H1 (cell line): ENCODE data around the gene EML4. TPM values are rescaled to one million over a fixed set of nuclear protein-coding genes. Genes with fewer than 3 reads are reported as not detected.

Source experiments
- CTCF ChIA-PET: fragments of 300-600 bp; sonication (Branson Sonifier 250); formaldehyde crosslinking; loops from one replicate; lab custom pipeline; 2021; ENCODE audit not compliant: partially characterized antibody; lab: Charles Lee
- POLR2A ChIA-PET: fragments of 300-600 bp; sonication (Branson Sonifier 250); formaldehyde crosslinking; loops from one replicate; lab custom pipeline; 2021; ENCODE audit warnings: inconsistent platforms; ENCODE audit not compliant: partially characterized antibody; lab: Charles Lee
- DNase-seq, 2 experiments: peaks; one replicate each; pipeline versions ENCODE4 v3.0.0 to v3.0.0-alpha.2; 2010 to 2022; ENCODE audit warnings: low spot score in 2 of 2, low read depth in 1 of 2, mixed read lengths in 1 of 2
- FAIRE-seq: peaks from 2 replicates; lab custom pipeline; 2011; peaks lifted over from hg19 to GRCh38; lab: Jason Lieb, UNC
- H2AFZ ChIP-seq: 2 replicates; pipeline ENCODE4 v1.8.1; 2012; ENCODE audit warnings: low read length, inconsistent platforms
- H2AK5ac ChIP-seq: 2 replicates; pipeline ENCODE4 v1.6.1; 2013; ENCODE audit warnings: low read depth, low read length
- H2BK120ac ChIP-seq: replicated peaks from 2 replicates; pipeline ENCODE3; 2013; ENCODE audit warnings: low read depth, low read length, inconsistent platforms
- H2BK12ac ChIP-seq: 2 replicates; pipeline ENCODE4 v1.6.1; 2013; ENCODE audit warnings: low read depth, low read length
- H2BK15ac ChIP-seq: 2 replicates; pipeline ENCODE4 v1.6.1; 2013; ENCODE audit warnings: low read length
- H2BK20ac ChIP-seq: 2 replicates; pipeline ENCODE4 v1.6.1; 2013; ENCODE audit warnings: low read length
- H2BK5ac ChIP-seq: 2 replicates; pipeline ENCODE4 v1.6.1; 2013; ENCODE audit warnings: low read depth, low read length
- H3K14ac ChIP-seq: 2 replicates; pipeline ENCODE4 v1.6.1; 2013; ENCODE audit warnings: inconsistent platforms; ENCODE audit not compliant: insufficient read length
- H3K18ac ChIP-seq: 2 replicates; pipeline ENCODE4 v1.6.1; 2013; ENCODE audit warnings: low read length; ENCODE audit errors: extremely low read depth
- H3K23ac ChIP-seq: 2 replicates; pipeline ENCODE4 v1.6.1; 2013; ENCODE audit warnings: inconsistent platforms; ENCODE audit not compliant: insufficient read length
- H3K23me2 ChIP-seq: 2 replicates; pipeline ENCODE4 v1.6.1; 2013; ENCODE audit warnings: low read depth, low read length
- H3K27ac ChIP-seq: 2 replicates; pipeline ENCODE4 v1.6.1; 2011; ENCODE audit warnings: low read depth, low read length, inconsistent platforms
- H3K27me3 ChIP-seq, 4 experiments: replicated peaks in 1 of 4; 1 replicate in 1 of 4; 2 replicates in 3 of 4; pipeline versions ENCODE4 v1.6.1 to v1.8.1; 2011 to 2013; ENCODE audit warnings: low read length in 3 of 4, mild to moderate bottlenecking in 3 of 4, inconsistent platforms in 2 of 4, mixed read lengths in 2 of 4, moderate library complexity in 1 of 4; ENCODE audit not compliant: control insufficient read depth in 3 of 4, insufficient read depth in 3 of 4; ENCODE audit errors: extremely low read depth in 1 of 4
- H3K36me3 ChIP-seq, 4 experiments: 2 replicates each; pipeline versions ENCODE4 v1.6.1 to v1.8.1; 2011 to 2013; ENCODE audit warnings: mild to moderate bottlenecking in 4 of 4, low read length in 3 of 4, moderate library complexity in 2 of 4, control low read depth in 1 of 4, inconsistent platforms in 1 of 4; ENCODE audit not compliant: insufficient read depth in 4 of 4, control insufficient read depth in 2 of 4
- H3K4ac ChIP-seq: replicated peaks from 2 replicates; pipeline ENCODE3; 2013; ENCODE audit warnings: low read length, low read depth, mixed read lengths, inconsistent platforms; ENCODE audit not compliant: insufficient read length
- H3K4me1 ChIP-seq, 4 experiments: replicated peaks in 1 of 4; 1 replicate in 1 of 4; 2 replicates in 3 of 4; pipeline versions ENCODE4 v1.6.1 to v1.8.1; 2011 to 2013; ENCODE audit warnings: low read length in 3 of 4, inconsistent platforms in 2 of 4, mixed read lengths in 1 of 4; ENCODE audit not compliant: insufficient read depth in 4 of 4, control insufficient read depth in 3 of 4
- H3K4me2 ChIP-seq, 2 experiments: 2 replicates each; pipeline versions ENCODE4 v1.6.1 to v1.8.1; 2011 to 2013; ENCODE audit warnings: low read depth in 2 of 2, low read length in 2 of 2, control low read depth in 1 of 2, inconsistent platforms in 1 of 2, mild to moderate bottlenecking in 1 of 2; ENCODE audit not compliant: insufficient read depth in 1 of 2
- H3K4me3 ChIP-seq, 4 experiments: fragments of 200-600, 300-600 bp in 1 of 4; sonication (generic), shearing (Covaris generic), sonication (Bioruptor Twin) in 1 of 4; 2 replicates each; pipeline versions ENCODE4 v1.5.1 to v1.8.1; 2011 to 2016; ENCODE audit warnings: low read length in 4 of 4, low read depth in 3 of 4, control low read depth in 2 of 4, inconsistent platforms in 2 of 4, mild to moderate bottlenecking in 2 of 4, mixed read lengths in 1 of 4, moderate library complexity in 1 of 4; ENCODE audit not compliant: insufficient read depth in 2 of 4; ENCODE audit errors: extremely low read depth in 1 of 4
- H3K56ac ChIP-seq: replicated peaks from 2 replicates; pipeline ENCODE3; 2013; ENCODE audit warnings: low read depth, mild to moderate bottlenecking, mixed read lengths, low read length, inconsistent platforms; ENCODE audit not compliant: insufficient read length
- H3K79me1 ChIP-seq: 2 replicates; pipeline ENCODE4 v1.6.1; 2013; ENCODE audit warnings: low read depth, low read length, control low read depth
- H3K79me2 ChIP-seq, 2 experiments: 2 replicates each; pipeline versions ENCODE4 v1.6.1 to v1.8.1; 2012 to 2013; ENCODE audit warnings: low read length in 2 of 2, mild to moderate bottlenecking in 2 of 2, inconsistent platforms in 1 of 2; ENCODE audit not compliant: insufficient read depth in 2 of 2, control insufficient read depth in 1 of 2
- H3K9ac ChIP-seq, 4 experiments: replicated peaks in 1 of 4; 1 replicate in 1 of 4; 2 replicates in 3 of 4; pipeline versions ENCODE4 v1.6.1 to v1.8.1; 2011 to 2013; ENCODE audit warnings: low read depth in 3 of 4, low read length in 3 of 4, control low read depth in 2 of 4, mild to moderate bottlenecking in 2 of 4, moderate library complexity in 2 of 4, inconsistent platforms in 1 of 4; ENCODE audit errors: extremely low read depth in 1 of 4
- H3K9me3 ChIP-seq, 2 experiments: 2 replicates each; pipeline versions ENCODE4 v1.6.1 to v1.8.1; 2012 to 2013; ENCODE audit warnings: mild to moderate bottlenecking in 2 of 2, moderate library complexity in 2 of 2, control low read depth in 1 of 2, inconsistent platforms in 1 of 2, low read depth in 1 of 2, low read length in 1 of 2, mixed read lengths in 1 of 2; ENCODE audit not compliant: insufficient read depth in 2 of 2
- H4K20me1 ChIP-seq, 2 experiments: replicated peaks in 1 of 2; 2 replicates each; pipeline versions ENCODE3 to v1.8.1; 2011 to 2013; ENCODE audit warnings: inconsistent platforms in 2 of 2, low read length in 2 of 2, mild to moderate bottlenecking in 1 of 2; ENCODE audit not compliant: insufficient read depth in 2 of 2, control insufficient read depth in 1 of 2
- H4K5ac ChIP-seq: 2 replicates; pipeline ENCODE4 v1.6.1; 2013; ENCODE audit warnings: low read length, low read depth, mixed read lengths, inconsistent platforms; ENCODE audit not compliant: insufficient read length
- H4K8ac ChIP-seq: 2 replicates; pipeline ENCODE4 v1.8.0; 2013; ENCODE audit warnings: mild to moderate bottlenecking, moderate library complexity, low read length, inconsistent platforms; ENCODE audit not compliant: insufficient read depth; ENCODE audit errors: extremely low read depth
- H4K91ac ChIP-seq: replicated peaks from 2 replicates; pipeline ENCODE3; 2013; ENCODE audit warnings: low read length, mixed read lengths, inconsistent platforms; ENCODE audit not compliant: insufficient read length
- BRCA1 ChIP-seq: IDR thresholded peaks from 2 replicates; pipeline ENCODE4 v1.6.1; 2012; ENCODE audit warnings: low read depth, low read length, improper control_type of control experiment
- CEBPB ChIP-seq: IDR thresholded peaks from 2 replicates; pipeline ENCODE4 v1.6.1; 2012; ENCODE audit warnings: low read depth, low read length
- CHD2 ChIP-seq: IDR thresholded peaks from 2 replicates; pipeline ENCODE4 v1.6.1; 2012; ENCODE audit warnings: low read length, improper control_type of control experiment
- EP300 ChIP-seq, 2 experiments: IDR thresholded peaks; 1 replicate in 1 of 2; 2 replicates in 1 of 2; pipeline ENCODE4 v1.6.1; 2011 to 2012; ENCODE audit warnings: low read depth in 2 of 2, low read length in 2 of 2, mild to moderate bottlenecking in 2 of 2, borderline replicate concordance in 1 of 2, inconsistent platforms in 1 of 2, moderate library complexity in 1 of 2
- EZH2 ChIP-seq: fragments of 200-600 bp; sonication (generic); IDR thresholded peaks from 2 replicates; pipeline ENCODE4 v1.7.1; 2012; ENCODE audit warnings: low read depth, mild to moderate bottlenecking, moderate library complexity, low read length, inconsistent platforms; ENCODE audit not compliant: severe bottlenecking
- JUN ChIP-seq: IDR thresholded peaks from 2 replicates; pipeline ENCODE4 v1.6.1; 2011; ENCODE audit warnings: low read depth, mild to moderate bottlenecking, improper control_type of control experiment, low read length
- MAX ChIP-seq: IDR thresholded peaks from 2 replicates; pipeline ENCODE4 v1.6.1; 2012; ENCODE audit warnings: inconsistent platforms
- RBBP5 ChIP-seq: IDR thresholded peaks from 2 replicates; pipeline ENCODE4 v1.7.1; 2012; ENCODE audit warnings: low read depth, mild to moderate bottlenecking, inconsistent platforms, low read length, moderate library complexity, borderline replicate concordance
- SIN3A ChIP-seq, 2 experiments: IDR thresholded peaks in 1 of 2; conservative IDR thresholded peaks in 1 of 2; 2 replicates each; pipeline ENCODE4 v1.6.1; 2011 to 2012; ENCODE audit warnings: low read length in 2 of 2, improper control_type of control experiment in 1 of 2, low read depth in 1 of 2, mild to moderate bottlenecking in 1 of 2
- SP1 ChIP-seq: IDR thresholded peaks from 2 replicates; pipeline ENCODE4 v1.6.1; 2011; ENCODE audit warnings: low read depth, low read length
- WGBS, 2 experiments: shearing (Covaris generic) in 1 of 2; methylation state at CpG; one replicate each; pipeline versions ENCODE4 v1.1.6 to v1.1.7; 2013 to 2015; ENCODE audit warnings: low lambda C conversion rate in 2 of 2, mixed read lengths in 2 of 2, inconsistent platforms in 1 of 2, low coverage in 1 of 2, missing lambda C conversion rate in 1 of 2; ENCODE audit not compliant: insufficient replicate concordance in 2 of 2, insufficient coverage in 1 of 2, insufficient read length in 1 of 2; ENCODE audit errors: extremely low coverage in 1 of 2, missing lambda C conversion rate in 1 of 2; 5-methylcytosine and 5-hydroxymethylcytosine counted together
- polyA plus RNA-seq, 7 experiments: library from polyadenylated mRNA; depleted of rRNA in 3 of 7; stranded (reverse) in 5 of 7; unstranded in 2 of 7; fragments of >200 nt in 5 of 7; fragments of 200-250 nt in 2 of 7; gene quantifications; 1 replicate in 5 of 7; 2 replicates in 1 of 7; 4 replicates in 1 of 7; pipeline versions ENCODE4 v1.2.1 to v1.2.3, GENCODE V29; 2011 to 2013; ENCODE audit warnings: missing spikeins in 2 of 7, mixed read lengths in 2 of 7
- total RNA-seq: library from RNA; stranded (reverse); fragmentation: NEBNext Ultra II Directional; extraction: Animal tissue kit (Norgen Biotek cat#: 25700); gene quantifications from 2 replicates; pipeline ENCODE4 v1.2.1, GENCODE V29; 2021

Gene EML4
- total and polyA plus RNA-seq, 2 of the 8 experiments (the other 6 are each of a cell fraction or from before 2014, with no cell fraction given): 50.1 to 104 TPM

- DNase-seq (no peak), FAIRE-seq (no peak)
- POLR2A ChIA-PET: no interaction called here
- Histone ChIP-seq H3K14ac (no peak overlapping the region), H3K4ac (no peak overlapping the region), H3K9ac (no peak overlapping the region), H3K36me3 (no peaks in the 10 kb centered on the region), H3K79me1 (peaks cover 5% of the 10 kb centered on the region; the same call in 1 of the 2 replicates), H2BK12ac (no peak overlapping the region), H3K23me2 (no peaks in the 10 kb centered on the region), H4K5ac (no peak overlapping the region), H2BK15ac (no peak overlapping the region), H4K91ac (no peak overlapping the region), H3K4me1 (no peaks in the 10 kb centered on the region), H4K20me1 (peaks cover under 1 to 7% of the 10 kb centered on the region in 2 experiments), H3K56ac (no peak overlapping the region), H2AFZ (no peak overlapping the region), H3K23ac (no peak overlapping the region), H3K27me3 (no peaks in the 10 kb centered on the region), H2BK20ac (no peak overlapping the region), H2BK120ac (no peak overlapping the region), H3K18ac (no peak overlapping the region), H3K79me2 (peaks cover 0 to 85% of the 10 kb centered on the region in 2 experiments; a peak in 3 of 4 replicates), H3K4me2 (no peak overlapping the region), H3K4me3 (no peak overlapping the region), H3K27ac (no peak overlapping the region), H2BK5ac (no peak overlapping the region), H2AK5ac (no peak overlapping the region), H4K8ac (no peak overlapping the region), H3K9me3 (no peaks in the 10 kb centered on the region)
- TF ChIP-seq EZH2 (no peak), JUN (no peak), EP300 (IDR thresholded peaks at IDR 0.05; ENCODE audit: borderline replicate concordance in 1 of 2, low read depth in 2 of 2, low read length in 2 of 2) (no peak), BRCA1 (no peak), SIN3A (conservative IDR thresholded peaks at IDR 0.05 in 1 of 2, IDR thresholded peaks at IDR 0.05 in 1 of 2; ENCODE audit: low read depth in 1 of 2, low read length in 2 of 2) (no peak), RBBP5 (no peak), CHD2 (no peak), MAX (no peak), SP1 (no peak), CEBPB (no peak)
- WGBS, 2 experiments: 89% methylated on average over 3 of the region's 3 CpGs; no CpG with 5 or more reads in 1 of the 2 experiments
- CTCF ChIA-PET: interaction anchor here (3.6 kb wide), 1 partner anchor 124 kb away, joined by 12 read pairs; no protein-coding TSS in a partner anchor
Measured at GRCh38 chr2:42219160-42219559, 50.0 kb downstream of the EML4 start.
